HepG2 (cell line): ENCODE results near the gene PAX4. TPM values are rescaled to one million over a fixed set of nuclear protein-coding genes. Genes with fewer than 3 reads are reported as not detected.

ENCODE experiments used
- BCL6 ChIP-seq: IDR thresholded peaks from 2 replicates; pipeline ENCODE4 v1.6.1; 2016; ENCODE audit warnings: missing genetic modification reagents, missing compliant biosample characterization
- CBX2 ChIP-seq, 2 experiments: fragments of 200-600 bp in 1 of 2; sonication (generic); formaldehyde crosslinking in 1 of 2; IDR thresholded peaks; 2 replicates each; pipeline versions ENCODE4 v1.7.0 to v1.8.1; 2018 to 2022; ENCODE audit warnings: low read depth in 2 of 2, low read length in 1 of 2, mild to moderate bottlenecking in 1 of 2, missing genetic modification reagents in 1 of 2
- FOXO1 ChIP-seq: sonication (generic); formaldehyde crosslinking; IDR thresholded peaks from 2 replicates; pipeline ENCODE4 v1.4.0; 2020; ENCODE audit warnings: missing genetic modification reagents
- HNRNPL ChIP-seq: fragments of 200-400 bp; formaldehyde crosslinking; IDR thresholded peaks from 2 replicates; pipeline ENCODE4 v1.6.1; 2017; ENCODE audit warnings: mild to moderate bottlenecking, low read depth, low read length
- JUNB ChIP-seq: sonication (generic); formaldehyde crosslinking; IDR thresholded peaks from 2 replicates; pipeline ENCODE4 v1.8.0; 2022; ENCODE audit warnings: missing genetic modification reagents, mild to moderate bottlenecking, borderline replicate concordance
- NPAS2 ChIP-seq: sonication (generic); formaldehyde crosslinking; IDR thresholded peaks from 2 replicates; pipeline ENCODE4 v1.8.0; 2022; ENCODE audit warnings: mild to moderate bottlenecking, missing genetic modification reagents, borderline replicate concordance
- RAD21 ChIP-seq: fragments of 450-650 bp; formaldehyde crosslinking; IDR thresholded peaks from 2 replicates; pipeline ENCODE4 v1.5.0; 2020; ENCODE audit warnings: mild to moderate bottlenecking
- RBAK ChIP-seq: sonication (generic); formaldehyde crosslinking; IDR thresholded peaks from 2 replicates; pipeline ENCODE4 v1.5.1; 2020; ENCODE audit warnings: mild to moderate bottlenecking, missing genetic modification reagents
- SCMH1 ChIP-seq: sonication (generic); formaldehyde crosslinking; IDR thresholded peaks from 2 replicates; pipeline ENCODE4 v1.9.0; 2021; ENCODE audit warnings: missing genetic modification reagents, mild to moderate bottlenecking, borderline replicate concordance
- SSRP1 ChIP-seq: IDR thresholded peaks from 2 replicates; pipeline ENCODE4 v1.6.1; 2016; ENCODE audit warnings: control low read depth
- U2AF1 ChIP-seq: fragments of 200-400 bp; formaldehyde crosslinking; optimal IDR thresholded peaks from 2 replicates; pipeline ENCODE3; 2017; ENCODE audit warnings: mild to moderate bottlenecking, low read depth, low read length
- ZNF33B ChIP-seq: sonication (generic); formaldehyde crosslinking; IDR thresholded peaks from 2 replicates; pipeline ENCODE4 v1.5.1; 2020; ENCODE audit warnings: mild to moderate bottlenecking, missing genetic modification reagents
- ZNF354B ChIP-seq: sonication (generic); formaldehyde crosslinking; IDR thresholded peaks from 2 replicates; pipeline ENCODE4 v1.8.0; 2022; ENCODE audit warnings: mild to moderate bottlenecking, missing genetic modification reagents
- ZNF619 ChIP-seq: sonication (generic); formaldehyde crosslinking; IDR thresholded peaks from 2 replicates; pipeline ENCODE4 v1.4.0; 2020; ENCODE audit warnings: mild to moderate bottlenecking, missing genetic modification reagents
- ZNF850 ChIP-seq: sonication (generic); formaldehyde crosslinking; conservative IDR thresholded peaks from 2 replicates; pipeline ENCODE4 v1.9.0; 2021; ENCODE audit warnings: mild to moderate bottlenecking, missing genetic modification reagents
- ZNF878 ChIP-seq: sonication (generic); formaldehyde crosslinking; IDR thresholded peaks from 2 replicates; pipeline ENCODE4 v1.8.1; 2023; ENCODE audit warnings: mild to moderate bottlenecking, missing genetic modification reagents, moderate library complexity
- polyA plus RNA-seq, 8 experiments: library from polyadenylated mRNA; depleted of rRNA in 3 of 8; stranded (reverse) in 7 of 8; unstranded in 1 of 8; fragments of >200 nt; fragmentation: Illumina TruSeq in 4 of 8; extraction: Trizol in 4 of 8; gene quantifications; 2 replicates each; pipeline versions ENCODE4 v1.2.1 to v1.2.3, GENCODE V29; 2011 to 2016; ENCODE audit warnings: low read depth in 4 of 8, missing spikeins in 1 of 8, mixed read lengths in 1 of 8; ENCODE audit not compliant: insufficient read depth in 1 of 8
- total RNA-seq, 5 experiments: library from RNA; depleted of rRNA; stranded (reverse); fragments of >200 nt; fragmentation: Illumina TruSeq; extraction: Trizol; gene quantifications; 2 replicates each; pipeline ENCODE4 v1.2.3, GENCODE V29; 2016; ENCODE audit warnings: low read depth in 1 of 5
- TF ChIP-seq, protein P1 (sequence below), 2 experiments: sonication (generic) in 1 of 2; formaldehyde crosslinking in 1 of 2; IDR thresholded peaks; 2 replicates each; pipeline versions ENCODE4 v1.4.0 to v1.6.1; 2018 to 2020; ENCODE audit warnings: missing genetic modification reagents in 2 of 2, borderline replicate concordance in 1 of 2, low read depth in 1 of 2, mild to moderate bottlenecking in 1 of 2, missing biosample characterization in 1 of 2
- TF ChIP-seq, protein P2 (sequence below): sonication (generic); formaldehyde crosslinking; IDR thresholded peaks from 2 replicates; pipeline ENCODE4 v1.4.0; 2020; ENCODE audit warnings: missing genetic modification reagents
- TF ChIP-seq, protein P3 (sequence below): sonication (generic); formaldehyde crosslinking; IDR thresholded peaks from 2 replicates; pipeline ENCODE4 v1.4.0; 2020; ENCODE audit warnings: low read depth, mild to moderate bottlenecking, missing genetic modification reagents
- TF ChIP-seq, protein P4 (sequence below): sonication (generic); formaldehyde crosslinking; IDR thresholded peaks from 2 replicates; pipeline ENCODE4 v1.4.0; 2020; ENCODE audit warnings: mild to moderate bottlenecking, missing genetic modification reagents
- TF ChIP-seq, protein P5 (sequence below): sonication (generic); formaldehyde crosslinking; IDR thresholded peaks from 2 replicates; pipeline ENCODE4 v1.8.1; 2023; ENCODE audit warnings: mild to moderate bottlenecking, missing genetic modification reagents

PAX4 gene
- total and polyA plus RNA-seq, 2 of the 13 experiments (the other 11 are each of a cell fraction or from before 2014, with no cell fraction given) = not detected

DNA sequence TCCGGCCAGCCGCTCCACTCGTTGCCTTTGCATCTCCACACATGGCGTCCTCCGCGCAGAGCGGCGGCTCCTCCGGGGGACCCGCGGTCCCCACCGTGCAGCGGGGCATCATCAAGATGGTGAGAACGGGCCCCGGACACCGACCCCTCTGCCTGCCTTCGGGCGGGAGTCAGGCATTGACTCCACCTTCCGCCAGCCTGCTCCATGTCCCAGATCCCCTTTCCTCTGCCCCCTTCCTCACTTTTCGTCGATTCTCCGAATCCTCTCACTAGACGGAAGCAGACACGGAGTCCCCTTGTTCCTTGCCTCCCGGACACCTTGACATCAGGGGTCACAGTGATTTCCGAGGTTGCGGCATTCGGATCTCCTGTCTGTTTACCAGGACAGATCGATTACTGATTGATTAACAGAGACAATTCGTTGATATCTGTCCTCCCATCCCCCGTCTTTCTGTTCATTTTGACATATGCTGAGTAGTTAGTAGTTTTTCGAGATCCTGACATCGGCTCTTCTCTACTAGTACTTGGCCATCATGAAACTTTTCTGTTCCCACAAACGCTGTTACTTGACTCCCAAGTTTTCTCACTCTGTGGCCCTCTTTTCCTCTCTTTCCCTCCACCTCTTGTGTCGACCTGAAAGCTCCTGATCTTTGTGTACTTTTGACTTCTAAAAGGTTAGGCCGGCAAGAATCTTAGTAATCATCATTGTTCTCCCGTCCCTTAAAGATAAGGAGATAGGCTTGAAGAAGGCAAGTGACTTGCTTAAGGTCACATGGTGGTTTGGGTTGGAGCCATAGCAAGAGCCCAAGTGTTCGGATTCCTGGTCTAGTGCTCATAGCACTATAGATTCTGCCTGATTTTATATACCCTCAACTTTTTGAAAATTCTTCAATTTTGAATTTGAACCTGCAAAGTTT lies 34.6 kb upstream of the PAX4 start (continued):
- TF ChIP-seq, protein P1, sequence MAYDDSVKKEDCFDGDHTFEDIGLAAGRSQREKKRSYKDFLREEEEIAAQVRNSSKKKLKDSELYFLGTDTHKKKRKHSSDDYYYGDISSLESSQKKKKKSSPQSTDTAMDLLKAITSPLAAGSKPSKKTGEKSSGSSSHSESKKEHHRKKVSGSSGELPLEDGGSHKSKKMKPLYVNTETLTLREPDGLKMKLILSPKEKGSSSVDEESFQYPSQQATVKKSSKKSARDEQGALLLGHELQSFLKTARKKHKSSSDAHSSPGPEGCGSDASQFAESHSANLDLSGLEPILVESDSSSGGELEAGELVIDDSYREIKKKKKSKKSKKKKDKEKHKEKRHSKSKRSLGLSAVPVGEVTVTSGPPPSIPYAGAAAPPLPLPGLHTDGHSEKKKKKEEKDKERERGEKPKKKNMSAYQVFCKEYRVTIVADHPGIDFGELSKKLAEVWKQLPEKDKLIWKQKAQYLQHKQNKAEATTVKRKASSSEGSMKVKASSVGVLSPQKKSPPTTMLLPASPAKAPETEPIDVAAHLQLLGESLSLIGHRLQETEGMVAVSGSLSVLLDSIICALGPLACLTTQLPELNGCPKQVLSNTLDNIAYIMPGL (CRISPR knock-in tag; IDR thresholded peaks at IDR 0.05; ENCODE audit: borderline replicate concordance in 1 of 2, low read depth in 1 of 2) = peak in 1 of 2 experiments; percentile 5; a peak in 1 of 4 replicates
- TF ChIP-seq, protein P2, sequence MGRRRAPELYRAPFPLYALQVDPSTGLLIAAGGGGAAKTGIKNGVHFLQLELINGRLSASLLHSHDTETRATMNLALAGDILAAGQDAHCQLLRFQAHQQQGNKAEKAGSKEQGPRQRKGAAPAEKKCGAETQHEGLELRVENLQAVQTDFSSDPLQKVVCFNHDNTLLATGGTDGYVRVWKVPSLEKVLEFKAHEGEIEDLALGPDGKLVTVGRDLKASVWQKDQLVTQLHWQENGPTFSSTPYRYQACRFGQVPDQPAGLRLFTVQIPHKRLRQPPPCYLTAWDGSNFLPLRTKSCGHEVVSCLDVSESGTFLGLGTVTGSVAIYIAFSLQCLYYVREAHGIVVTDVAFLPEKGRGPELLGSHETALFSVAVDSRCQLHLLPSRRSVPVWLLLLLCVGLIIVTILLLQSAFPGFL (CRISPR knock-in tag) = 0 out of 2 replicates have a peak, but pooled peaks have one; percentile 52
- TF ChIP-seq ZNF878 (CRISPR knock-in tag) = peak; percentile 39; the same call in 1 of the 2 replicates
- no peak for TF ChIP-seq SSRP1
- TF ChIP-seq U2AF1 = no peak
- TF ChIP-seq, protein P3, sequence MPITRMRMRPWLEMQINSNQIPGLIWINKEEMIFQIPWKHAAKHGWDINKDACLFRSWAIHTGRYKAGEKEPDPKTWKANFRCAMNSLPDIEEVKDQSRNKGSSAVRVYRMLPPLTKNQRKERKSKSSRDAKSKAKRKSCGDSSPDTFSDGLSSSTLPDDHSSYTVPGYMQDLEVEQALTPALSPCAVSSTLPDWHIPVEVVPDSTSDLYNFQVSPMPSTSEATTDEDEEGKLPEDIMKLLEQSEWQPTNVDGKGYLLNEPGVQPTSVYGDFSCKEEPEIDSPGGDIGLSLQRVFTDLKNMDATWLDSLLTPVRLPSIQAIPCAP = no peak
- TF ChIP-seq ZNF354B (CRISPR knock-in tag) = no peak
- TF ChIP-seq RBAK = no peak
- peak; percentile 34; the same call in 1 of the 2 replicates for TF ChIP-seq ZNF619 (CRISPR knock-in tag)
- peak; percentile 44; the same call in 1 of the 2 replicates for TF ChIP-seq RAD21
- TF ChIP-seq, protein P4, sequence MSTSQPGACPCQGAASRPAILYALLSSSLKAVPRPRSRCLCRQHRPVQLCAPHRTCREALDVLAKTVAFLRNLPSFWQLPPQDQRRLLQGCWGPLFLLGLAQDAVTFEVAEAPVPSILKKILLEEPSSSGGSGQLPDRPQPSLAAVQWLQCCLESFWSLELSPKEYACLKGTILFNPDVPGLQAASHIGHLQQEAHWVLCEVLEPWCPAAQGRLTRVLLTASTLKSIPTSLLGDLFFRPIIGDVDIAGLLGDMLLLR (CRISPR knock-in tag) = 0 out of 2 replicates have a peak, but pooled peaks have one; percentile 74
- TF ChIP-seq SCMH1 (CRISPR knock-in tag) = no peak
- TF ChIP-seq HNRNPL = no peak
- TF ChIP-seq NPAS2 (CRISPR knock-in tag) = no peak
- TF ChIP-seq CBX2 (IDR thresholded peaks at IDR 0.05; ENCODE audit: low read depth, low read length) = no peak
- no peak for TF ChIP-seq CBX2 (CRISPR knock-in tag; IDR thresholded peaks at IDR 0.05; ENCODE audit: low read depth)
- TF ChIP-seq JUNB (CRISPR knock-in tag) = no peak
- peak; percentile 91 for TF ChIP-seq ZNF850 (CRISPR knock-in tag)
- TF ChIP-seq FOXO1 (CRISPR knock-in tag) = 0 out of 2 replicates have a peak, but pooled peaks have one; percentile 1
- TF ChIP-seq BCL6 (CRISPR knock-in tag) = no peak
- TF ChIP-seq ZNF33B (CRISPR knock-in tag) = no peak
- TF ChIP-seq, protein P5, sequence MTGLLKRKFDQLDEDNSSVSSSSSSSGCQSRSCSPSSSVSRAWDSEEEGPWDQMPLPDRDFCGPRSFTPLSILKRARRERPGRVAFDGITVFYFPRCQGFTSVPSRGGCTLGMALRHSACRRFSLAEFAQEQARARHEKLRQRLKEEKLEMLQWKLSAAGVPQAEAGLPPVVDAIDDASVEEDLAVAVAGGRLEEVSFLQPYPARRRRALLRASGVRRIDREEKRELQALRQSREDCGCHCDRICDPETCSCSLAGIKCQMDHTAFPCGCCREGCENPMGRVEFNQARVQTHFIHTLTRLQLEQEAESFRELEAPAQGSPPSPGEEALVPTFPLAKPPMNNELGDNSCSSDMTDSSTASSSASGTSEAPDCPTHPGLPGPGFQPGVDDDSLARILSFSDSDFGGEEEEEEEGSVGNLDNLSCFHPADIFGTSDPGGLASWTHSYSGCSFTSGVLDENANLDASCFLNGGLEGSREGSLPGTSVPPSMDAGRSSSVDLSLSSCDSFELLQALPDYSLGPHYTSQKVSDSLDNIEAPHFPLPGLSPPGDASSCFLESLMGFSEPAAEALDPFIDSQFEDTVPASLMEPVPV (CRISPR knock-in tag) = peak; percentile 58; the same call in 1 of the 2 replicates
